Kidney (tissue), 14 donors: ENCODE measurements around the gene GNB1L. TPM values are rescaled to one million over a fixed set of nuclear protein-coding genes. Genes with fewer than 3 reads are reported as not detected.

Source experiments
- DNase-seq, 5 donors: peaks; one replicate each; pipeline ENCODE4 v3.0.0-alpha.2; 2013 to 2020
- FAIRE-seq: peaks from 2 replicates; lab custom pipeline; 2012; peaks lifted over from hg19 to GRCh38; lab: Jason Lieb, UNC
- H3K27ac ChIP-seq, 2 donors: one replicate each; pipeline ENCODE4 v1.7.0; 2013; ENCODE audit warnings: low read depth in 2 of 2, low read length in 2 of 2, inconsistent platforms in 1 of 2
- H3K27me3 ChIP-seq: one replicate; pipeline ENCODE4 v1.7.1; 2013; ENCODE audit warnings: low read length, inconsistent platforms; ENCODE audit not compliant: control insufficient read depth, insufficient read depth
- H3K36me3 ChIP-seq, 3 donors: one replicate each; pipeline versions ENCODE4 v1.7.0 to v1.7.1; 2013; ENCODE audit warnings: low read length in 3 of 3, control low read depth in 1 of 3, inconsistent platforms in 1 of 3; ENCODE audit not compliant: insufficient read depth in 3 of 3, control insufficient read depth in 2 of 3
- H3K4me1 ChIP-seq, 3 donors: one replicate each; pipeline versions ENCODE4 v1.7.0 to v1.7.1; 2013; ENCODE audit warnings: low read length in 3 of 3, inconsistent platforms in 1 of 3, low read depth in 1 of 3; ENCODE audit not compliant: control insufficient read depth in 2 of 3, insufficient read depth in 2 of 3
- H3K4me3 ChIP-seq, 3 donors: one replicate each; pipeline versions ENCODE4 v1.7.0 to v1.8.1; 2013; ENCODE audit warnings: low read length in 3 of 3, control low read depth in 1 of 3, inconsistent platforms in 1 of 3
- H3K9ac ChIP-seq, 3 donors: one replicate each; pipeline versions ENCODE4 v1.7.0 to v1.7.1; 2013; ENCODE audit warnings: low read length in 3 of 3, control low read depth in 1 of 3, inconsistent platforms in 1 of 3
- H3K9me3 ChIP-seq, 3 donors: one replicate each; pipeline versions ENCODE4 v1.7.0 to v1.7.1; 2013; ENCODE audit warnings: low read length in 3 of 3, control low read depth in 1 of 3, inconsistent platforms in 1 of 3; ENCODE audit not compliant: control insufficient read depth in 2 of 3, insufficient read depth in 1 of 3
- CTCF ChIP-seq: IDR thresholded peaks from 3 replicates; pipeline ENCODE4 v1.5.1; 2012; ENCODE audit warnings: mild to moderate bottlenecking, moderate library complexity, borderline replicate concordance; ENCODE audit not compliant: insufficient read depth; ENCODE audit errors: extremely low read depth
- intact Hi-C: fragments of 100-400 bp; cut with DNase I; formaldehyde crosslinking; loops from one replicate; pipeline ENCODE4 v1.11.1; 2022
- polyA plus RNA-seq: library from polyadenylated mRNA; stranded (reverse); fragments of 350-450 nt; fragmentation: Illumina TruSeq; extraction: RNeasy Lipid Tissue Mini Kit (QIAGEN cat#74804); gene quantifications from one replicate; pipeline ENCODE4 v1.2.3, GENCODE V29; 2014; ENCODE audit warnings: low read depth, low replicate concordance; ENCODE audit not compliant: insufficient read depth
- total RNA-seq: library from RNA; stranded (reverse); fragmentation: NEBNext Ultra II Directional; extraction: Animal tissue kit (Norgen Biotek cat#: 25700); gene quantifications from one replicate; pipeline ENCODE4 v1.2.1, GENCODE V29; 2021
- donor health status: control.
- donor health status: control.
- donor health status: control.
- donor health status: control.
- donor health status: control.
- donor health status: DM: yes; HTN: yes; CAD: no.
- donor health status: Normal renal cell carcinoma (clear cell type).

The GNB1L gene
- total and polyA plus RNA-seq, 2 donors from 2014 or later = 4.0 to 4.4 TPM

GRCh38 chr22:19773470-19774040 lies 81.1 kb downstream of the GNB1L start:
- no peaks in the 10 kb centered on the region for H3K9me3 ChIP-seq
- no peak for TF ChIP-seq CTCF
- intact Hi-C loops = no loop called here
- H3K4me3 ChIP-seq = no peak overlapping the region
- FAIRE-seq (no peak), DNase-seq (peak in 2 of 5 donors; percentile 23 to 55)
- no peaks in the 10 kb centered on the region for H3K4me1 ChIP-seq
- H3K36me3 ChIP-seq = no peaks in the 10 kb centered on the region
- H3K9ac ChIP-seq = no peak overlapping the region
- no peak overlapping the region for H3K27ac ChIP-seq
- peaks cover 17% of the 10 kb centered on the region for H3K27me3 ChIP-seq

DNA sequence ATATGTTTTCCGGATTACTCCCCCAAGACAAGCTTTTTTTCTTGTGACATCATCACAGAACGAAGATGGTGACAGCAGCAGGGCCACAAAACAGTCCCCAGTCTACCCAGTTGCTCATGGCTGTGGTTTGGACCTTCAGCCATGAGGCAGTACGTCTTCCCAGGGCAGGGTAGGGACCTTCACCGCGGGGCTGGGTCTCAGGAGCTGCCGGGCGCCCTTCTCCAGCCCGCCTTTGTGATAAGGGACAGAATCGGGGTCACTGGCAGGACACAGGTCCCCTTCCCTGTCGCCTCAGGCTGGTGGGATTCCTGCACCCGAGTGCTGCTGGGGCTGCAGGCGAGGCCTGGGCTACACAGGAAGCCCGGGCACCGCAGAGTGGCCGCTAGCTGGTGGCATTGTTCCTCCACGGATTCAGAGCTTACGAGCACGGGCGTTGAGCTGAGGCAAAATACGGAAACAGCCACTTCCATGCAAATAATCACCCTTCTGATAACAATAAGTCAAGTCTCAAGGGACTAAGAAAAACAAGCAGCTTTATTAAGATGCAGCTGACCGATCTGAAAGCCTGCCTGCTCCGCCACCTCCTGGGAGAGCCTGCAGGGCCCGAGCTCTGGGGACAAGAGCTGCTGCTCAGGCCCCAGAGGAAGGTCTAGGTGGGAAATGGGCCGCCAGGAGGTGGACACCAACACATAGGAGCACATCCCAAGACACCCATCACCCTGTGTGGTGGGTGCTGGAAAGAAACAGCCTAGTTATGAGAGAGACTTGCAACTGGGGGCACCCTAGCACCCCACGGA lies 81.8 kb downstream of the GNB1L start:
- H3K9me3 ChIP-seq = no peaks in the 10 kb centered on the region
- H3K4me1 ChIP-seq = peaks cover 0 to 3% (median 0%) of the 10 kb centered on the region in 3 donors
- no peaks in the 10 kb centered on the region for H3K36me3 ChIP-seq
- TF ChIP-seq CTCF = no peak
- H3K27ac ChIP-seq = no peak overlapping the region
- FAIRE-seq (no peak), DNase-seq (peak in 2 of 5 donors; percentile 38 to 73)
- H3K4me3 ChIP-seq = no peak overlapping the region
- intact Hi-C loops = no loop called here
- peaks cover 23% of the 10 kb centered on the region for H3K27me3 ChIP-seq
- H3K9ac ChIP-seq = no peak overlapping the region

DNA sequence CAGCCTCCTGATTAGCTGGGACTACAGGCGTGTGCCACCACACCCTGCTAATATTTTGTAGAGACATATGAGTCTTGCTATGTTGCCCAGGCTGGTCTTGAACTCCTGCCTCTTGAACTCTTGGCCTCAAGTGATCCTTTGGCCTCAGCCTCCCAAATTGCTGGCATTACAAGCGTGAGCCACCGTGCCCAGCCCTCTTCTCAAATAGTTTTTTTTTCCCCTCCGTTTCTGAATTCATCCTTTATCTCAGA lies 82.3 kb downstream of the GNB1L start:
- Histone ChIP-seq H3K36me3 (no peaks in the 10 kb centered on the region), H3K4me3 (no peak overlapping the region), H3K27me3 (peaks cover 28% of the 10 kb centered on the region), H3K27ac (no peak overlapping the region), H3K9ac (no peak overlapping the region), H3K4me1 (peaks cover 0 to 3% (median 0%) of the 10 kb centered on the region in 3 donors), H3K9me3 (no peaks in the 10 kb centered on the region)
- no peak for TF ChIP-seq CTCF
- DNase-seq (peak in 1 of 5 donors; percentile 13), FAIRE-seq (no peak)
- intact Hi-C loops = no loop called here
